ENCODE data around the gene ITGA1.
A peak's percentile ranks its signal among the peaks of the same experiment; 100 is the strongest.

Gene ITGA1

DNA sequence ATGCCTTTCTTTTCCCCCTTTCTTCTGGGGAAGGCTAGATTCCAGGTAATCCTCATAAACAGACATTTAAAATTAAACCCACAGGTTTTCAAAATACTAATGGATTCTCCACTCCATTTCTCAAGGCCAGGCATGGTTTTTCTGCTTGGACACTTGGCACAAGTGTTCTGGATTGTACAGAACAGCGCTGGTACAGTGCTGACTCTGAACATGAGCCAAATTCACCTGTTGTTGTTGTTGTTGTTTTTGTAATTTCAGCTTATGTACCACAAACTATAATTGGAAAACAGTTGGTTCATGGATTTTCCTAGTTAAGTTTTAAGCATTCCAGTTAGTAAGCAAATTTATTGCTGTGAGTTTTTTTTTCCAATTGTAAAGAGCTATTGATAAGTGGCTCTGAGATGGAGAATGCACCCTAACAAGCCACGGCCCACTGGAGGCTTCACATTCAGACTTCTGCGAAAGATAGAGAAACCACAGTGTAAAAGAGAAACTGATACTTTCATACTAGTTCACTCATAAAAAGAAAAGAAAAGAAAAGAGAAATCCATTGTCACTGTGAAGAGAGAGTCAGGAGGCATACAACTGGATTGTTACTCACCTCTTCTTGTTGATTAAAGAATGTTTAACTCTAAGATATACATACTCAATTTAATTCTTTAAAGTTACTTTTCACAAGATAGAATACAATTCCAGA is 16.2 kb upstream of the ITGA1 start:
- peak; percentile 22 to 25 for DNase-seq (ENCODE audit: low read depth in 2 of 2)

DNA sequence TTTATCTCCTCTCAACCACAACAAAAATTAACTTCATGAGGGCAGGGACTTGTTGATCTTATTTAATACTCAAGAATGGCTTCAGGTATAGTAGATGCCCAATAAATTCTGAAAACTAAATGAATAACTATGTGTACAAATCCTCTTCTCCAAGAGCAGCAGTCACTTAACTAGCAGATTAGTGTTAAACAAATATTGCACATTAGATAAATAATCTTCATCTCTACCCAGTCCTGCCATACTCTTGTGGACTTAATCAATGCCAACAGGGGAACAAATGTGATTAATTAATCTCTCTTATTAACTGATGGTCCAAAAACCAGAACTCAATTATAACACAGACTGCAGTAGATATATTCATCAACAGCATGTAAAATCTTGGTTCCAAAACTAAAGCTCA is 15.0 kb upstream of the ITGA1 start:
- DNase-seq (ENCODE audit: low read depth in 2 of 2), result no peak

DNA sequence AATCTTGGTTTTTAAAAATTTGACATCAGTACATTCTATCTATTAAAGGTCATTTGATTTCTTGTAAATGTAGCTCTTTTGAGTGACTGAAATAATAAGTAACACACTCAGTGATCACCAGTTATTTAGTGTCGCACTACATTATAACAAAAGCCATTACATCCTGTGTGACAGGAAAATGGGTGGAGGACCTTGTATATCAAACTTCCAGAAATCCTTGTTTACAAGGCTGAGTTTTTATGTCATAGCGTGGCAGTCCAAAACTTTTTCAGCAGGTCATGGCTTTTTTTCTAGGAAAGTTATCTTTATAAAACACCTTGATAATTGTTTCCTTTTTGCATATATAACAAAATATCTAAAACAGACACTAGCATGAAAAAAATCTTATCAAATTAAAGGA is 14.4 kb upstream of the ITGA1 start:
- no peak for DNase-seq (ENCODE audit: low read depth in 2 of 2)

DNA sequence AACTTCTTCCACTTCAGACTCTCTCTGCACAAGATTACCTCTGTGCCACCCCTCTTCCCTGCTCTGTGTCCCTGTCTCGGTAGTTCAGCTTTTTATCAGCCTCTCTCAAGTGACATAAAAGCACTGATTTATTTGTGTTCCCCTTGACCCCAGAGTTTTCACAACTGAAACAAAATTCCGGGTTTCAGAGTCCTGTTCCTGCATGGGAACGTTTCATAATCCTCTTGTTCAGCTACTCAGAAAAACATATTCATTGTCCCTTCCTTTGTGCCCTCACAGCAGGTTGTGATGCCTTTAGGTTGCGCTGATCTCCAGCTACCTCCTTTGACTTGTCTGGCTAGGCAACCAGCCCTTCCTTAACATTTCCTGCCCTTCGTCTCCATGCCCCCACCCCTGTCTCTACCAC is 13.7 kb upstream of the ITGA1 start:
- DNase-seq (ENCODE audit: low read depth in 2 of 2), result no peak

DNA sequence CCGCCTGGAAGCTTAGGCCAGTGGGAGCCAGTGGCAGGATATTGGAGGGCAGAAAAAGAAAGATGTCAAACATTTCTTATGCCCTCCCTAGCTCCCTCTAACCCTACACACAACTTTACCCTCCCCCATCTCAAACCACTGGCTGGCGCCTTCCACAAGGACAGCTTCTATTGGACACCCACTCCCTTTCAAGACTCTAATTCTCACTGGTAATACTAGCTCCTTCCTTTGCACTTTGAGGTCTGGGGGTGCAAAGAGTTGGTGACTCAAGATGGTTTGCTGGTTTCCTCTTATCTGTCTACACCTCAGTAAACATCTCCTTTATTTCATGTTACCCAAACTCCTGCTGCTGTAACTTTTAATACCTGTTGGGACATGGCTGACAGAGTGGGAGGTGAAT is 11.6 kb upstream of the ITGA1 start:
- DNase-seq (ENCODE audit: low read depth in 2 of 2), result no peak

DNA sequence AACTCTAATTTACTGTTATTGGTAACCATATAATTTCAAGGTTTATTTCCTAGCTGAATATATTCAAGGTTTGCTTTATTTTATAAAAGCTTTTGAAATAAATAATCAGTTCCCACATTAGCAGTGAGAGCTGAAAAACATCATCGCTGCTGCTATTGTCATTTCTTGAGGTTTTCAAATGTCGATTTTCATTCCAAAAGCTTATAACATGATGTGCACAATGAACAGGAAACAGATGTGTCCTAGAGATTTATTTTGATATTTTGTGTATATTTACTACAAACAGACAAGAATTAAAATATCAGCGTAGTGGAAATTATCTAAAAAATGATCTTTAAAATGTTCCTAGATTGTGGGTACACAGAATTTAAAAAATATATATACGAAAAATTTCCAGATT is 10.5 kb upstream of the ITGA1 start:
- DNase-seq (ENCODE audit: low read depth in 2 of 2), result no peak

DNA sequence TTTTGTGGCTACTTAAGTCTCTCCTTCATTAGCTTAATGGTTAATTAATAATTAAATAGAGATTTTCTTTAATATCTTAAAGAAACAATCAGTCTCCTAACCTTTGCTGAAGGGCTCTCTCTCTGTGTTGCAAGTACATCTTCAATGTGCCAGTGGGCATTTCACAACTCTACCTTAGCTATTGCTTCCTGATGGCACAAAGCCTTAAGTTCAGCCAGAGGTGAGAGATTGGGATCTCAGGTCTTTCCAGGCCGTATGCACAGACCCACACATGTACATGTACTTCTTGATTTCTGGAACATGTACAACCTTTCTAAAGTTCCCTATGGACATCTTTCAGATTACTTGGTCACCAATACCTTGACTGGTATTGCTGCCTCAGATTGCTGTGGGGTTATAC is 8.9 kb upstream of the ITGA1 start:
- no peak for DNase-seq (ENCODE audit: low read depth in 2 of 2)

DNA sequence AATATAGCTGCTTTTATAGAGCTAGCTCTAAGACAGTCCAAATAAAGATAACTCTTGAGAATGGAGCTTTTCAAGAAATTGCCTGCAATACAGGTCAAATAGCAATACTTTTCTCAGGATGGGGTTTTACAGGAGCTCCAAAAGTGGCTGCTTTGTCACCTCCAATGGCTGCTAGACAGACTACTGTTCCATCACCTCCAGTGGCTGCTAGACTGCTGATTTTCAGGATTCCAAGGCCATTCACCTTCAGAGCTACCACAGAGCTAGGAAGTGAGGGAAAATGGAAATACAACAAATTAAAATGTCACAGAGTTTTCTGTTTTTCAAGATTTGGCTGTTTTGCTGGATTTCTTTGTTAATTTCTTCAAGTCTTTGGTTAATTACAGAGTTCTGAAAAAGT is 8.5 kb upstream of the ITGA1 start:
- no peak for DNase-seq (ENCODE audit: low read depth in 2 of 2)

DNA sequence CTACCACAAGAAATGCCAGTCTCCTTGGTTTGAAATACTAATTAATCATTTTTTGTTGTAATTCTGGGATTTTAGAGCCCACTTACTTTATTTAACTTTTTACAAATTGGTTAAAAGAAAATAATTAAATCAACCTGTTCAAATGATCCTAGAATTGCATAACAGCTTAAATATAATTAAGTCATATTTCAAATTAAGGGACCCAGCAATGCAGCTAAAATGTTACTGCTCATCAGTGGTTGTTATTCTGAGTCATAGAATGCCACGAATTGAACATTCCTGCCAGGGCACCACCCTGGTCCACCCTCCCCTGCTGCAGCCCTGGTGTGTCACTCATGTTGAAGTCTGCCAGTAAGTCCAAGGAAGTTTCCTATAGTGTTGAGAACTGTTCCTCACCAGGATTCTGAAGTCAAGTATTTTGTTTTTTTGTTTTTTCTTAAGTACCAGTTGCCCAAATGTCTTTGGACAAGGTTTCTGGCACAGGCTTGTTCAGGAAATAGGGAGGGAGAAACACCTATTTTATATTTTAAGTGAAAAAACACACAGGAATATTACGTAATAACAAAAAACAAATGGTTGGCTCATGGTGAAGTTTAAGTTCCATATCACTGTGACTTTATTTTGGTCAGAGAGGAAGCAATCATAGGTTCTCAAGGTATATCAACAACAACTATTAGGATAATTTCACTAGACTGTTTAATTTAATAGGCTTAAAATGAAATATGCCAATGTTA is 4.3 kb upstream of the ITGA1 start:
- DNase-seq (ENCODE audit: low read depth in 2 of 2), result no peak

DNA sequence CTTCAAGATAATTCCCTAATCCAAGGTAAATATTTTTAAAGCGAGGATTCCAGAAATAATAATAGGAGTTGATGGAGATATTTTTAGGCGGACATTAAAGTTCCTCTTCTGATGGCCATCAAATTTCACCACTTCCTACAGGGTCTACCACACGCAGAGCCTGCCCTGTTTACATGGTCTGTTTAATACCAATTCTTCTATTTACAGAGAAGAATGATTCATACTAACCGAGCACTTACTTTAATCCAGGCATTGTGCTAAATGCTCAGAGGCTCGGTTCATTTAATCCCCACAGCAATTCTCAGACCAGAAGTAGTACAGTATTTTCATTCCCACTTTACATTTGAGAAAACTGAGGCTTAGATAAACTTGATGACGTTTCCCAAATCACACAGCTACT is 3.0 kb upstream of the ITGA1 start:
- DNase-seq (ENCODE audit: low read depth in 2 of 2), result no peak

DNA sequence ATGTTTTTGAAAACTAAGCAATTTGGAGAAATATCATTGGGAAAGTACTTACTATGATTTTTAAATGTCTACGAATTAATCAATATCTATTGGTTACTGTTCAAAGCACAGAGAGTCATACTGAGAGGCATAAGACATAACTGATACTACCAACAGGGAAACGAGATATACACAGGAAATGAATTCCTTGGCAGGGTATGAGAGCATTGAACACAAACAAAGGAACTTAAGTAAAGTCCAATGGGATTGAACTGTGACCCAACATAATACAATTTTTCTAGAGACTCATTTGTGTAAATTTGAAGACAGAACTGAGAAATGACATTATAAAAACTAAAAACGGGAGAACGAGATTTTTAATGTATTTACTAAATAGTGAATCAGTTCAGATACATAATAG is 1.3 kb upstream of the ITGA1 start:
- no peak for DNase-seq (ENCODE audit: low read depth in 2 of 2)

DNA sequence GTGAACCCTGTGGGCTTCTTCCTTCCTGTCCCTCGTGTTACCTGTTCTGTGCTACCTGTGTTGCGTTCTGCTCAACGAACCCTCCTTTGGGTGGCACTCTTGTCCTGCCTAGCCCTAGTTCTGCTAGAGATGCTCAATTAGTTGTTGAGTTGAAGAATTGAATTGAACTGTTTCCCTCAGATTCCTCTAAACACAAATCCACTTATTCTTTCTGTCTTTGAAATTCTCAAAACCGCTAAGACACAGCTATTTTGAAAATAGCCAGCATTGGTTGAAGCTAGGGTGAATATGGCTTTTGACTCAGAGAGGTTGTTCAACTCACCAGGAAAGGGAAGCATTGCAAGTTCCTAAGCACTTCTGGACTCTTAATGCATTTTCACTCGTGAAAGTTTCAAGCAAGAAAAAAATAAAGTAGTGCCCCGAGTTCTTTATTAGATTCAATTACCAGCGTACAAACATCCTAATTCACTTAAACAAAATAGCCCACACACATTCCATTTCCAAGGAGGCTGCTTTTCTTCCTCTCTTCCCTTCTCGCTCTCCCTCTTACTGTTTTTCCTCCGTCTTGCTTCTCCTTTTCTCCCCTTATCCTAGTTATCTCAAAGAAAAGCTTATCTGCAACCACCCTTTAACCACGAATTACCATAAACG is 642 bp upstream of the ITGA1 start:
- DNase-seq (ENCODE audit: low read depth in 2 of 2), result no peak

DNA sequence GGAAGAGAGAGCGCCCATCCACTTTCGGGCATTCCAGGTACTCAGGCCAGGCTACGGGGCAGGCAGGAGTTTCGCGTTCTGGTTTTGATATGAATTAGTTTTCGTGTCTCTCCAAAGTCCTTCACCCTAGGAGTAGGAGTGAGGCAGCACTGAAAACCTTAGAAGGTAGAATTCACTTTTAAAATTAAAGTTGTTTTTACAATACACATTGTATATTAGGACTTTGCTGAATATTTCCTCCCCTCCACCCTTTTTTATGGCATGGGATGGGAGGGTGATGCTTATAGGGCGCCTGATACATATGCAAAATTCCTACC is 747 bp downstream of the ITGA1 start:
- DNase-seq (ENCODE audit: low read depth in 2 of 2), result no peak

DNA sequence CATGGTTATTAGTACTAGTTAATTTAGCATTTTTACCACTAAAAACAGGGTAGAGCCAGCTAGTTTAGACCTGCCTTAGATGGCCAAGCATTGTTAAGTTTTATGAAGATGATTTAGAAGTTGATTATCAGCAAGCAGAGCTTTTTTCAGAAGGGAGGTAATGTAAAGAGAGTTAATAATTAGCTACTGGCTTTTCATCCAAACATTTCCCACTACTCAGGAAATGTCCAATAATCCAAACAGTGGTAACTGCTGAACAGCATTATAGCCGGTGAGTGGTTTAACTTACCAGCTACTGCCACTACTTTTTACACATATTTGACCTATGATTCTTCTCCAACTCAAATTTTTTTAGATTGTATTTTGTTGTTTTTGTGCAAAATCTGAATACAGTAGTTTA is 1.7 kb downstream of the ITGA1 start:
- DNase-seq (ENCODE audit: low read depth in 2 of 2), result no peak

DNA sequence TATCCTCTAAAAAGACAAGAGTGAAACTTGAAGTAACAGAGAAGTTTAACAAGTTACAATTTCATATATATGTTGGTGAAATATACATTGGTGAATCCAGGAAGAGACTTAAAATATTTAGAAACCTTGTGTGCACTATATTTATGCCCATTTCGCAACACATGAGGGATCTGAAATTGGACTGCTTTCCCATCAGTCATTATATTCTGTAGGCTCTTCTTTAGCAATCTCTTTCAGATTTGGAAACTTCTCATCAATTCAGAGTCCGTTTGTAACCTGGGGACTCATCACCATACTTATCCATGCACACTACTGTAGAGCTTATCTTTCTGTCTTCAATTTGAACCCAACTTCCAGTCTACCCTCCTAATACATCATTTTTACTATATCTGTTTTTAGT is 2.1 kb downstream of the ITGA1 start:
- no peak for DNase-seq (ENCODE audit: low read depth in 2 of 2)

DNA sequence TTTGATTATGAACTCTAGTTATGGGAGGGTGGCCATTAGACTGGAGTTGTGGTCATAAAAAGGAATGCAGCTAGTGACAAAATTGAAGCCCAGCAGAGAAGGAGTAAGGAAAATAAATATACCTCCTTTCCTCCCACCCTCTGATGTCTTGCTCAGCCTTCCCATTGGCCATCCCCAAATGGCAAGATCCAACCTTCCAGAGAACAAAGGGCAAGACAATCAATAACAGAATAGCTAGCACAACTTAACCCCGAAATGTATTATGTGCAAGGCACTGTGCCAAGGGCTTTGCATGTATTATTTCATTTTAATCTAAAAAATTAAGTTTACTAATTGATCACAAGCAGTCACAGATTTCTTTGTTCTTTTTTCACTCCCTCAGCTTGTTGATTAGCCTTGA is 3.6 kb downstream of the ITGA1 start:
- DNase-seq (ENCODE audit: low read depth in 2 of 2), result no peak

DNA sequence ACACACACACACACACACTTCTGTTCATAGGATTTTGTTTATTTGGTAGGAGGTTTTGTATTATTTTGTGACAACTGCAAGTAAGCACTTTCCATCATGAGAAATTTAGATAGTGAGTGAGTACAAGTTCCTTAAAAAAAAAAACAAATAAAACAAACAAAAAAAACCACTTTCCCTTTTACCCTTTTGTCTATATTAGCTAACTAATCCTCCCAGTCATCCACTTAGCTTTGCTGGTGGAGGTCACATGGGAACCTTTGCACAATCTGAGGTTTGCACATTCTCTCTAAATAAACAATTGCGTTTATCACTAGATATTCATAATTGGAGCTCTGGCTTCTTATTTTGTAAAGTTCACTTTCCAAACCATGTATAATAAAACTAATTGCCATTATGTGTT is 6.8 kb downstream of the ITGA1 start:
- DNase-seq (ENCODE audit: low read depth in 2 of 2), result no peak

DNA sequence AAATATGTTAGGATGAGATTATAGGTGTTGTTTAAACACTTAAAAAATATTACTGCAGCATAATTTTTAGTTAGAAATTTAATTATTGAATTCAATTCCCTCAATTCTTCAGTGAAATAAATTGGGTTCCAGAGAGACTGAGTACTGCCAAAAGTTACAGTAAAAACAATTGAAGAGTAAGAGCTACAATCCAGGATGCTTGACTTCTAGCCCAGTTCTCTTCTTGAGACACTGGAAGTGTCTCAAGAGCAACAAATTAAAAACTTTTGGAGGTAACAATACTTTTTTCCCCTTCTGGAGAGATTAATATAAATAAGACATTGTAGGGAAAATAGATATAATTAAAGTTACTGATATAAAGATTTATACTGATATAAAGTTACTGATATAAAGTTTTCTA is 8.3 kb downstream of the ITGA1 start:
- no peak for DNase-seq (ENCODE audit: low read depth in 2 of 2)

DNA sequence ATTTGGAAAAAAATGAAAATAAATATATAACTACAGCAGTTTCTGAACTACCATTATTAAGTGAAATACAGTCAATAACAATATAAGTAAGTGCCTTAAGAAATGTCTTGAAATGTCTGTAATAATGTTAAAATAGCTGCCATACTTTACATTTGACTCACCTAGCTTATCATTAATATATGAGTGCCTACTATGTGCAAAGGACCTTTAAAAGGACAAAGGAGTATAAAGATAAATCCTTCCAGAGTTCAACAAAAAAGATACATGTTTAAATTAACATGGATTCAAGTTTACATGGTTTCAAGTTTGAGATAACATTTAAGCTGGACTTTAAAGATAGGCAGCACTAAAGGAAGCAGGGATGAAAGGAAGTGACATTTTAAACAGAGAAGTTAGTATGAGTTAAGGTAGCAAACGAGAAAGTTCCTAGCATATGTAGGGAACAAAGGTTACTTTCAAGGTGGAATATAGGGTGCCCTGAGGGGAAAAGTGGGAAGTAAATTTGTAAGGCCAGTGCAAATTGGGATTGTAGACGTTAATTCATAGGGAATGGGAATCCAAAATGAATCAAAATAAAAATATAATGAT is 8.9 kb downstream of the ITGA1 start:
- no peak for DNase-seq (ENCODE audit: low read depth in 2 of 2)

DNA sequence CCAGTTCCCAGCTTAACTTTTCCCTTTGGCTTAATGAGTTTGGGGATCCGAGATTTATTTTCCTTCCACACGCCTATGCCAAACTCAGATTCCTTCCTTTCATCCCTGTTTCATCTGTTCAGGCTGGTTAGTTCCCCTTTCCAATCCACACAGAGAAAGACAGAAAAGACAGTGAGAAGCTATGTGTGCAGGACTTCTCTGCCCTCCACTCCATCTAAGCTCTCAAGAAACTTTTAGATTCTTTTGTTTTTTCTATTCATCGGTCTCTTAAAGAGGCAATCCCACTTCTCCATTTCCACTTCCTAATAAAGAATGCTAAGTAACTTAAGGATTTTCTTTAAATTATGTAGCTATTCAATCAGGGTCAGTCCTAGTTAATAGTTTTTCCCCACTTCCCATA is 11.2 kb downstream of the ITGA1 start:
- DNase-seq (ENCODE audit: low read depth in 2 of 2), result no peak

DNA sequence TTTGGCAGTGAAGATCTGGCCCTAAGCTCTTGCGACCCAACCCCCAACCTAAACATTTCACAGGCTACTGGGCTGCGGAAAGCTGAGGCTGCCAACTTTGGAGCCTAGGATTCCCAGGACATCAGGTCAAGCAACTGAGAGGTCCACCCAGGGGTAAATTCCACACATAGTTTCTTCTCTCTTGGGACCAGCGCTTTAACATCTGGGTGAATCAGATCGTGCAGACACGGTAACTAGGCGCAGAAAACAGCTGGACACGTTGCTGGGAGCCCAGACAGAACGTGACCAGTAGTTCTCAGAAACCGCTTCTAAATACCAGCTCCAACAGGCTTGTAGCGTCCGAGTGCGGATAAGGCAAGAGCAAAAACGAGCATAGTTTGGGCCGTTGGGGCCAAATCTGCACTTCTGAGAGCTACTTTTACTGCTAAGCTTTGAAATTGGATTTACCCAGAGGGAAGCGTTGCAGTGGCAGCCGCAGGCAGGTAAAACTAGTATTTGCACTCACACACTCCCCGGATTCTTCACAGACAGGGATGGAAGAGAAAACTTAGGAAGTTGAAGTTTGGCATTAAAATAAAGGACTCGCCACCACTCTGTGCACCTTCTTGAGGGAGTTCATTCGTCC is 11.8 kb downstream of the ITGA1 start:
- no peak for DNase-seq (ENCODE audit: low read depth in 2 of 2)

DNA sequence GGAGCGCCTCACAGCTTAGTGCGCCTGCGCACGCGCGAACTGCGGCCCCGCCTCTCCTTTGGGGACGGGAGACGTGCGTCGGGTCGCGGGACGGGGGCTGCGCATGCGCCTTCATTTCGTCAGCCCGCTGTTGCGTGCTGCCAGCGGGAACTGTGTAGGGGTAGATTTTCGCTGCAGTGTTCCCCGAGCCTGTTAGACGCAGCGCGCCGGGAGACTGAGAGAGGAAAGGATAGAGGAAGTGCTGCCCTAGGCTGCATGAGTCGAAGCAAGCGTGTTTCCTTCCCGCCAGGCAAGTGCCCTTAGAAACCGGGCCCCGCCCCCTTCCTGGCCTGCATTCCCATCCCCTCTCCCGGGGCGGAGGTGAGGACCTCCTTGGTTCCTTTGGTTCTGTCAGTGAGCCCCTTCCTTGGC is 12.3 kb downstream of the ITGA1 start:
- DNase-seq (ENCODE audit: low read depth in 2 of 2), result peak; percentile 91 to 92

Measured in stimulated activated CD4-positive, alpha-beta T cell treated with anti-CD3 and anti-CD28 coated beads, Interleukin-4, amount 100 ng/mL, for 48 hours (primary cell).